HG03135 (cell line): ENCODE data around the gene TMEM269.
"Not testable (repeated sequence)": the region's sequence is repeated elsewhere in the genome, so short reads cannot be mapped to it uniquely, and the experiment has no call there.

ENCODE experiments used
- ATAC-seq: cut with Tn5 transposase; IDR thresholded peaks from one replicate; pipeline ENCODE4 v1.9.1; 2021; ENCODE audit warnings: mild to moderate bottlenecking, moderate library complexity; ENCODE audit not compliant: unreplicated experiment

The TMEM269 gene

GRCh38 chr1:42774928-42775526 lies 9.8 kb upstream of the TMEM269 start:
- ATAC-seq = no peak

- no peak for ATAC-seq
Observed at GRCh38 chr1:42776502-42776901, 8.3 kb upstream of the TMEM269 start.

GRCh38 chr1:42777852-42778251 lies 6.9 kb upstream of the TMEM269 start:
- no peak for ATAC-seq

- ATAC-seq = peak; percentile 54
Observed at GRCh38 chr1:42779725-42780124, 5.1 kb upstream of the TMEM269 start.

- ATAC-seq = no peak
Observed at GRCh38 chr1:42780176-42780575, 4.6 kb upstream of the TMEM269 start.

- ATAC-seq = no peak
Observed at GRCh38 chr1:42783092-42783491, 1.7 kb upstream of the TMEM269 start.

GRCh38 chr1:42784547-42784945 lies 245 bp upstream of the TMEM269 start:
- ATAC-seq = no peak

GRCh38 chr1:42786097-42786496 lies 1.3 kb downstream of the TMEM269 start:
- ATAC-seq = no peak

GRCh38 chr1:42788021-42788420 lies 3.2 kb downstream of the TMEM269 start:
- no peak for ATAC-seq

- ATAC-seq = no peak
Observed at GRCh38 chr1:42793824-42794223, 9.0 kb downstream of the TMEM269 start.

- ATAC-seq = no peak
Observed at GRCh38 chr1:42797414-42797813, 12.6 kb downstream of the TMEM269 start.

GRCh38 chr1:42797979-42798378 lies 13.2 kb downstream of the TMEM269 start:
- ATAC-seq = no peak

GRCh38 chr1:42801832-42802473 lies 17.2 kb downstream of the TMEM269 start:
- no peak for ATAC-seq

- no peak for ATAC-seq
Observed at GRCh38 chr1:42806171-42806570, 21.4 kb downstream of the TMEM269 start.

GRCh38 chr1:42806593-42806992 lies 21.8 kb downstream of the TMEM269 start:
- ATAC-seq = no peak

GRCh38 chr1:42807056-42807668 lies 22.4 kb downstream of the TMEM269 start:
- no peak for ATAC-seq

- ATAC-seq = not testable (repeated sequence)
Observed at GRCh38 chr1:42814815-42815214, 30.0 kb downstream of the TMEM269 start.

GRCh38 chr1:42815941-42816584 lies 31.3 kb downstream of the TMEM269 start:
- peak; percentile 3 for ATAC-seq

- ATAC-seq = peak; percentile 84
Observed at GRCh38 chr1:42816585-42817439, 32.0 kb downstream of the TMEM269 start, which contains the start of the genes ERMAP and SVBP. Gene ERMAP (plus strand): TSS chr1:42817122. CDS start chr1:42830449, 13,327 bp downstream. Gene SVBP (minus strand): TSS chr1:42817397. CDS start chr1:42816544, 853 bp downstream.

GRCh38 chr1:42817440-42817767 lies 32.6 kb downstream of the TMEM269 start:
- no peak for ATAC-seq

- no peak for ATAC-seq
Observed at GRCh38 chr1:42817976-42818375, 33.2 kb downstream of the TMEM269 start.
